ACHN (cell line): ENCODE results near the gene CWF19L2.
A peak's percentile ranks its signal among the peaks of the same experiment; 100 is the strongest.
"Not testable (repeated sequence)": the region's sequence is repeated elsewhere in the genome, so short reads cannot be mapped to it uniquely, and the experiment has no call there.

ENCODE experiments used
- DNase-seq: peaks from one replicate; pipeline ENCODE4 v3.0.0-alpha.2; 2015
- in situ Hi-C: cut with HindIII; loops from 2 replicates; pipeline ENCODE4 v1.10.0; 2017; ENCODE audit warnings: low sequenced_read_pairs, low pct_ligation_motif_present, low pct_unique_long_range_greater_than_20kb

Gene CWF19L2

GRCh38 chr11:107446822-107447431 lies 10.7 kb downstream of the CWF19L2 start:
- DNase-seq, result no peak
- in situ Hi-C loops, result no loop called here

- no peak for DNase-seq
- in situ Hi-C loops, result no loop called here
Observed at GRCh38 chr11:107442715-107443215, 14.9 kb downstream of the CWF19L2 start.

DNA sequence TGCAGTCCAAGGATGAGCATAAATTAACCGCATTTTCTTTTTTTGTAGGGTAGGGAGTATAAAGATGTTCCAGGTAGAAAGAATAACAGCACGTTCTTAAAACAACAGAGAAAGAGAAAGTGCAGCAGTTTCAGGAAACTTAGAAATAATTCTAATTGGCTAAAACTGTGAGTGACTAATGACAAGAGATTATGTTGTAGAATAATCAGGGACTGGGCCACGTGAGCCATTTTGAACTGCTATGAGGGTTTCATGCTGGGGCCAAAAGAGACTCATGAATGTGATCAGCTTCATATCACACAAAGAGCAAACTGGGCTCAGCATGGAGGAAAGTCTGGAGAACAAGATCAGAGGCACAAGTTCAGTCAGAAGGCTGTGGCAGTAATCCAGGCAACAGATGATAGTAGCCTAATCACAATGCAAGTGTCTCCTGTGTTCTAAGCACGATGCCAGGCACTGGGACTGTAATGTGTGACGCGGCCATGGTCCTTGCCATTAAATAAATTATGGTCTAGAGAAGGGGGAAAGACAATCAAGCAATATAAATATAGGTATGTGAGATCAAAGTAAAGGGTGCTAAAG lies 17.9 kb downstream of the CWF19L2 start:
- DNase-seq, result no peak
- in situ Hi-C loops, result no loop called here

GRCh38 chr11:107438148-107438547 lies 19.5 kb downstream of the CWF19L2 start:
- DNase-seq, result no peak
- in situ Hi-C loops, result no loop called here

DNA sequence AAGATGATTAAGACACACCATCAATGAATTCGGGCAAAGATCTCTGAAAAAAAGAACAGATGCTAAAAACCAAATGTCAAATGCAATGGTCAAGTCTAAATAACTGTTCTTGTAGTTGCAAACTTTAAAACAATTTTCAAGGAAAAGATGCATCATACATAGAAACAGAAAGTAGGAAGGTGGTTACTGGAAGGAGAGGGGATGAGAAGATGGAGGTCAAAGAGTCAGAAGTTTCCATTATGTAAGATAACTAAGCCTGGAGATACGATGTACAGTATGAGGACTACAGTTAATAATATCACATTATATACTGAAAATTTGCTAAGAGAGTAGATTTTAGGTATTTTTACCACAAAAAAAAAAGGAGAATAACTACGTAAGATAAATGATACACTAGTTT lies 27.1 kb downstream of the CWF19L2 start:
- in situ Hi-C loops, result no loop called here
- DNase-seq, result no peak

DNA sequence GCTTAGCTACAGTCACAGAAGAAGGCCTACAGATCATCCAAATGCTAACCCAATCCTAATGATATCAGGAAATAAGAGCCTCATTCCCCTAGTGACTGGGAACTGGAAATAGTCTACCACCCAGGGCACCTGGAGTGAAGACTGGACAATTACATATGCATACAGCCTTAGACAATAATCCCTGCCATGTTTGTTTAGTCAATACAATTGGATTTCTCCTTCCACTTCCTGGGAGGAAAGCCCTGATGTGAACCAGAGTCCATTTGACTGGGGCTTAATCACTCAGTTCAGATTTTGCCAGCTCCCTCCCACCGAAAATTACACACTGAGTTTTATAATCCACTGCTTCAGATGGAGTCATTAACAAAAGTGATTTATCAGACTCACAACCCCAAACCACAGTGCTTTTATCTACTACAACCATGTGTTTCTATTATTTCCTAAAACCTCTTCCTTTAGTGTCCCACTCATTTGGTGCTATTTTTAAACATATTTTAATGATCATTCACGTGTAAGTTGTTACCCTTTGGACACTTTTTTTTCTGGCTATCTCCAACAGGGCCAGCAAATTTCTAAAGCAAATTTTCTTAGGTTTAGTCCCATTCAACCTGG lies 29.9 kb downstream of the CWF19L2 start:
- DNase-seq, result no peak

GRCh38 chr11:107413352-107413751 lies 44.3 kb downstream of the CWF19L2 start:
- in situ Hi-C loops, result no loop called here

More for the DNA sequence above, 29.9 kb downstream of the CWF19L2 start:
- in situ Hi-C loops, result no loop called here

GRCh38 chr11:107408762-107409211 lies 48.8 kb downstream of the CWF19L2 start:
- in situ Hi-C loops, result no loop called here

More at GRCh38 chr11:107413352-107413751, 44.3 kb downstream of the CWF19L2 start:
- DNase-seq, result no peak

DNA sequence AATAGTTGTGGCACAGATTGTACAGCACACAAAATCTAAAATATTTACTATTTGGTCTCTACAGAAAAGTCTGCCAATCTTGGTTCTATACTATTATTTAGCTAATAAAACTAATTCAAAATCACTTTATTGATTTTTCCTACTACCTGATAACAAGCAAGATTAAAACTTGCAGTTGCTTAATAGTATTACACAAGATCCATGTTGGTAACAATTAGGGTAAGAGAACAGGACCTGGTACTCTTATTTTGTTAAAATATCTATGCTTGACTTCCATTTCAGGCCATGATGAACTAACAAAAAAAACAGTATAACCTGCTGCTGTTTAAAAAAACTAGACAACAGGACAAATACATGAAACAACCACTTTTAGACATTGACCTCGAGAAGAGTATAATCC lies 52.4 kb downstream of the CWF19L2 start:
- in situ Hi-C loops, result no loop called here
- no peak for DNase-seq

More at GRCh38 chr11:107408762-107409211, 48.8 kb downstream of the CWF19L2 start:
- peak; percentile 3 for DNase-seq

GRCh38 chr11:107401131-107401530 lies 56.5 kb downstream of the CWF19L2 start:
- DNase-seq, in situ Hi-C loops: not testable (repeated sequence)

DNA sequence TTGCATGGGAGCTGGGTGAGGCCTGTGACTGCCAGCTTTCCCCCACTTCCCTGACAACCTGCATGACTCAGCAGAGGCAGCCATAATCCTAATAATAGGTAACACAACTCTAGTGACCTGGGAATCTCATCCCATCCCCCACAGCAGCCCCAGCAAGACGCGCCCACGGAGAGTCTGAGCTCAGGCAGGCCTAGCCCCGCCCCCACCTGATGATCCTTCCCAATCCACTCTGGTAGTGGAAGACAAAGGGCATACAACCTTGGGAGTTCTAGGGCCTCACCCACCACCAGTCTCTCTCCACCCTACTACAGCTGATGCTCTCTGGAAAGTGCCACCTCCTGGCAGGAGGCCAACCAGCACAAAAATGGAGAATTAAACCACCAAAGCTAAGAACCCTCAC lies 60.3 kb downstream of the CWF19L2 start:
- in situ Hi-C loops, result no loop called here
- DNase-seq, result no peak

- in situ Hi-C loops, result no loop called here
- no peak for DNase-seq
Observed at GRCh38 chr11:107392611-107393010, 65.0 kb downstream of the CWF19L2 start.

DNA sequence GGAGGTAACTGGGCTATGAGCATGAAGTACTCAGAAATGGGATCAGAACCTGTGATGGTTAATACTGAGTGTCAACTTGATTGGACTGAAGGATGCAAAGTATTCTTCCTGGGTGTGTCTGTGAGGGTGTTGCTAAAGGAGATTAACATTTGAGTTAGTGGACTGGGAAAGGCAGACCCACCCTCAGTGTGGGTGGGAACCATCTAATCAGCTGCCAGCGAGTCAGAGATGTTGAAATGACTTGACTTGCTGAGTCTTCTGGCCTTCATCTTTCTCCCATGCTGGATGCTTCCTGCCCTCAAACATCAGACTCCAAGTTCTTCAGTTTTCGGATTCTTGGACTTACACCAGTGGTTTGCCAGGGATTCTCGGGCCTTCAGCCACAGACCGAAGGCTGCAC lies 66.9 kb downstream of the CWF19L2 start:
- DNase-seq, in situ Hi-C loops: not testable (repeated sequence)

- no peak for DNase-seq
- in situ Hi-C loops, result no loop called here
Observed at GRCh38 chr11:107387666-107388065, 70.0 kb downstream of the CWF19L2 start.

DNA sequence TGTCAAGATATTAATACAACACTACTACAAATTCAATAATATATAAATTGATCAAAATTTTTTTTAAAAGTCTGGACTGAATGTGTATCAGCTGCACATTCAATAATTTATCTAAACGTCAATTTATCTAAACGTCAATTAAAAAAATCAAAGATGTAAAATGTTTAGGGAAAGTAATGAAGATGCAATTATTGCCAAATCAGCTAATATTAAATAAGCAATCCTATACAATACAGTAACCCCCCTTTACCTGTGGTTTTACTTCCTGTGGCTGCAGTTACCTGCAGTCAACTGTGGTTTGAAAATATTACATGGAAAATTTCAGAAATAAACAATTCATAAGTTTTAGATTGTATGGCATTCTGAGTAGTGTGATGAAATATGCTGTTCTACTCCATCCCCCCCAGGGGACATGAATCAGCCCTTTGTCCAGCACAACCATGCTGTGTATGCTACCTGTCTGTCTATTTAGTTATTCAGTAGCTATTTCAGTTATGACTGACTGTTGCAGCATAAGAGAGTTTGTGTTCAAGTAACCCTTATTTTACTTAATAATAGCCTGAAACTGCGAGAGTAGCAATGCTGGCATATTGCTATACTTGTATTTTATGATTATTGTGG lies 72.2 kb downstream of the CWF19L2 start:
- no peak for DNase-seq
- in situ Hi-C loops, result no loop called here

GRCh38 chr11:107384144-107384852 lies 73.3 kb downstream of the CWF19L2 start:
- in situ Hi-C loops, result no loop called here
- no peak for DNase-seq

DNA sequence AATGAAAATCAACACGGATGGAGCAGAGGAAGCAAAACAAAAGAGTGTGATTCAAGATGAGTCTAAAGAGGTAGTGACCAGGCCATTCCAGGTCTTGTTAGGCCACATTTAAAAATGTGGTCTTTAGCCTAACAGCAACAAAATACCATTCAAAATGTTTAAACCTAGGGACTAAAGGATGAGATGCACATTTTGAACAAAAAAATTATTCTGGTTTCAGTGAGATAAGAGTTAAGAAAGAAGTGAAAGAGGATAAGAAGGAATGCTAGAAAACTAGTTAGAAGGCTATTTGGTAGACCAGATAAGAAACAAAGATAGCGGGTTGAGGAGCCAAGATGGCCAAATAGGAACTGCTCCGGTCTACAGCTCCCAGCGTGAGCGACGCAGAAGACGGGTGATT lies 85.2 kb downstream of the CWF19L2 start:
- DNase-seq, result no peak
- in situ Hi-C loops, result no loop called here

DNA sequence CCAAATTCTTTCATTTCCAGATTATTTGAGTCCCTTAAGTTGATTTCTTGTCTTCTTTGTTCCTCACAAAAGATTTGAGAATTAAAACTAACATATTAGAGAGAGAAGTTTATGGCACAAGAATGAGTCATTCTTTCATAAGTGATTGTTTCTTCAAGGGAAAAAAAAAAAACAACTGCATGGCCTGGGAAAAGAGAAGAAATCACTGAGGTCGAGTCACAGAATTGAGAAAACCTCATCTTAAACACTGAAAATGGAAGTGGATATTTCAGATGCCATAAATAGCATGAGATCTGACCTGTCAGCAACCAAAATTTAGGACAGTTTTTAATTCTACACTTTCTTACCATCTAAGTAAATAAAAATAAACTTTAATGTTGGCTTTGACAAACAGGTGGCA lies 87.2 kb downstream of the CWF19L2 start:
- no peak for DNase-seq
- in situ Hi-C loops, result no loop called here

DNA sequence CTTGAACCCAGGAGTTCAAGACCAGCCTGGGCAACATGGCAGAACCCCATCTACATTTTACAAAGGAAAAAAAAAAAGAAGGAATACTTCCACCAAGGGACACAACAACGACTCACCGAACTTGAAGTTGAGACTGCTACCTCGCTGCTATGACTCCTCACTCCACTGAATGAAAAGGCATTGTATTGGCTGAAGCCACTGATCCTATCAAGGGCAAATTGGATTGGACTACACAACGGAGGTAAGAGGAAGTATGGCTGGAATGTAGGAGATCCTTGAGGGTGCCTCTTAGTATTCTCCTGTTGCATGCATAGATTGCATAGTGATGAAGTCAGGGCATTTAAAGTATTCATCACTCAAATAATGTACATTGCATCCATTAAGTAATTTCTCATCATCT lies 97.9 kb downstream of the CWF19L2 start:
- in situ Hi-C loops, result no loop called here
- DNase-seq, result no peak
